RPMI8226 (cell line): ENCODE results near the gene TTLL6.
"Not testable (repeated sequence)": the region's sequence is repeated elsewhere in the genome, so short reads cannot be mapped to it uniquely, and the experiment has no call there.

Experiments used
- DNase-seq: peaks from one replicate; pipeline ENCODE4 v3.0.0-alpha.2; 2015

The TTLL6 gene

GRCh38 chr17:48816774-48817590 is at the start of gene TTLL6:
Gene TTLL6 (minus strand): TSS chr17:48817229. CDS start chr17:48817072, 157 bp downstream.
- peak; percentile 93 for DNase-seq

DNA sequence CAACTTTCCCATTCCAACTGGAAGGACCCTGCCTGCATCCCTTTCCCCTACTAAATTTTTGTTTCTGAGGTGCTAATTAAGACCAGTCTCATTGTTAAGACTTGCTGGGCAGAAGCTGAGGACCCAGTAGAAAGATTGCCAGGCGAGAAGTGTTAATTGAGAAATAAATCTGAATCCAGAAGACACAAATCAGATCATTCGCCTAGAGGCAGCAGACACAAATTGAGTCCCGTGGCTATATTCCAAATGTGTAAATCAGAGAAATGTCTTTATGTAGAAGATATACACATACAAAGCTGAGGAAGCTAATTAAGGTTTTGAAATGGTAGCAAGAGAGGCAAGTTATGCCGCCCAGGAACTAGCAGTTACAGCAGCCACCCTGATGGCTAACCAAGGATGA is 43.4 kb upstream of the TTLL6 start:
- no peak for DNase-seq

DNA sequence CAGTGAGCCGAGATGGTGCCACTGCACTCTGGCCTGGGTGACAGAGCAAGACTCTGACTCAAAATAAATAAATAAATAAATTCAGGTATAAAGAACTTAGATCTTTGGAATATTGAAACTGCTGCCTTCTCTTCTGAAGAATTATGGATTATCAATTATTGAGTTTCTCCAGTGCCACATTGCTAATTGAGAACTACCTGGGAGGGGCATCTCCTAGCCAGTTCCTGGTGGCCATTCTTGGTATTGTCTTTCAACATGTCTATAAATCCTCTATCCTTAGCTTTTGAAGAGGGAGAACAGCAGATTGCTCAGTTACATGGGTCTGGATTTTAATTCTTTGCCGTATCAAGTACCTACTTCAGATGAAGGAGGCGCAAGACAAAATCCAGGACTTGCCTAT is 43.0 kb upstream of the TTLL6 start:
- no peak for DNase-seq

DNA sequence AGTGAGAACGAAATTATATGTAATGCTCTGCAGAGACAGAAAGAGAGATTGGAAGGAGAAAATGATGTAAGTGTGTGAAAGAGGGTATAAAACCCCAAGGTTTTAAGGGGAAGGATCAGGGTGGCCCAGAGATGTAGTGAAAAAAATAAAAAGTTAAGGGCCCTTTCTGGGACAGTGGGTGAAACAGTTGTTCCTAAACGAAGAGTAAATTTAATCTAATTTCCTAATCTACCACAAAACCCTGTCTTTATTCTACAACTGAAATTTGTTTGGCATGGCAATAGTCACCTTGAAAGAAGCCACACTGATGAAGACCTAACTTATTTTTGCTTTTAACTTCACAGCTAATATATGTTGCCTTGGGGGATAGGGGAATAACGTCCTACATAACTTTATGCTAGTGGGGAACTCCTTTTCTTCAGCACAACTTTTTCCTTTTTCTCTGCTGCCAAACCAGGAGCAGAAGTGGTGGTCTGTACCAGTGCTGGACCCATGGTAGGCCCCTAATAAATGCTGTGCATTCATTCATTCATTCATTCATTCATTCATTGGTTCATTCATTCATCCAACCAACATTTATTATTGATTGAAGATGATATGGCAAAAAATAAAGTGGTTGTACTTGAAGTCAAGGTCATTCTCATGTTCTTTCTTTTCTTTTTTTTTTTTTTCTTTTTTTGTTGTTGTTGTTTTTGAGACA is 39.2 kb upstream of the TTLL6 start:
- no peak for DNase-seq

GRCh38 chr17:48854774-48855476 is 37.9 kb upstream of the TTLL6 start:
- DNase-seq, result no peak

- DNase-seq, result no peak
These were observed 33.8 kb upstream of the TTLL6 start for GRCh38 chr17:48850792-48851323.

GRCh38 chr17:48843187-48843900 is 26.3 kb upstream of the TTLL6 start:
- no peak for DNase-seq

GRCh38 chr17:48842746-48843145 is 25.7 kb upstream of the TTLL6 start:
- DNase-seq, result no peak

GRCh38 chr17:48841395-48841831 is 24.4 kb upstream of the TTLL6 start:
- DNase-seq, result peak; percentile 63

- no peak for DNase-seq
These were observed 23.4 kb upstream of the TTLL6 start for GRCh38 chr17:48840441-48840840.

DNA sequence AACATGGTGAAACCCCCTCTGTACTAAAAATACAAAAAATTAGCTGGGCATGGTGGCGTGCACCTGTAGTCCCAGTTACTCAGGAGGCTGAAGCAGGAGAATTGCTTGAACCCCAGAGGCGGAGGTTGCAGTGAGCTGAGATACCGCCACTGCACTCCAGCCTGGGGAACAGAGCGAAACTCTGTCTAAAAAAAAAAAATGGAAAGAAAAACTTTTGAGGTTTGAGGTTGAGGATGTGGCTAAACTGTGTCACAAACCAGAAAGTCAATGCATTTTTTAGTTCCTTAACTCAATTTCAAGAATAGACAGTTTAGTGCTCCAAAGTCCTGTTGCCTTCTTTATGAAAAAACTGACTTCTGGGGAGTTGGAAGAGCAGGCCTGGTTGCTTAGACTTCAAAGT is 20.4 kb upstream of the TTLL6 start:
- not testable (repeated sequence) for DNase-seq

DNA sequence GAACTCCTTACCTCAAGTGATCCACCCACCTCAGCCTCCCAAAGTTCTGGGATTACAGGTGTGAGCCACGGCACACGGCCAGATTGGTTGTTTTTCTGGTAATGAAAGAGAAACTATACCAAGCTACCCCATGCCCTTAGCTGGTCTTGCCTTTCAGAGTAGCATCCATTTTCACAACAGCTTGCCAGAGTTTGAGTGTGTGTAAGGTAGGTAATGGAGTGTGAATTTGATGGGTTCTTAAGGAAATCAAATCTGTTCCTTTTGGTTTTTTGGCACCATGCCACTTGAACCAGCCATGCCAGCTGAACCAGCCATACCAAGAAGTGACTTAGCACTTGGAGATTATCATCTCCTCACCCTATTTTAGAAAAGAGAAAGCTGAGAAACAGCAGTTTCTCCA is 18.9 kb upstream of the TTLL6 start:
- no peak for DNase-seq

DNA sequence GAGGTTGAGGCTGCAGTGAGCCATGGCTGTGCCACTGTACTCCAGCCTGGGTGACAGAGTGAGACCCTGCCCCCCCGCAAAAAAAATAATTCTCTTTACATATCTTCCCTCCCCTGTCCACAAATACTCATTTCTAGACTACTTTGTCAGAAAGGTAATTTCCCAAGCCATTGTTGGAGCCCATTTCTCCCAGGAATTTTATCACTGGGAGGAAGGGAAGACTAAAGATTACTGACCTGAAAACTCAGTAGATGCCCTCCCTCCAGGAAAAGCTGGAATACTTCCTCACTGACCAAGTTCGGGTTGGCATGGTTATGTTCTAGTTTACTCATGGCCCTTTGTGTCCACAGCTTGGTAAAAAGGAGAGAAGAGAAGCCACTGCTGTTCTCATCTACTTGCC is 17.9 kb upstream of the TTLL6 start:
- no peak for DNase-seq

DNA sequence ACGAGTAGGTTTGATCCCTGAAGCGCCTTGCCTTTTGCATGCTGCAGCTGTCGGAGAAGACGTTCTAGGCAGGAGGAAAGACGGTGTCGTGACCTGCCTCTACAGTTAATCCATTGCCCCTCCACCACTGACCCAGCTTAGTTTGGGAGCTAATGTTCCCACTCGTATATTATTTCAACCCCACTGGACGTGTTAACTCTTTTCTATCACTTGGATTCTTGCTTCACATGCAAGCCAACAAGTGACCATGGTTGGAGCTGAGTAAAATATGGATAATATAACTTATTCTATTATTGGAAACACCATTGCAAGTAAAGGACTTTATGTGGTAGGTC is 14.5 kb upstream of the TTLL6 start:
- DNase-seq, result no peak

- peak; percentile 97 for DNase-seq
These were observed 14.0 kb upstream of the TTLL6 start, which contains the start of gene CALCOCO2 for GRCh38 chr17:48830840-48831548. Gene CALCOCO2 (plus strand): TSS chr17:48831035. CDS start chr17:48841708, 10,673 bp downstream.

DNA sequence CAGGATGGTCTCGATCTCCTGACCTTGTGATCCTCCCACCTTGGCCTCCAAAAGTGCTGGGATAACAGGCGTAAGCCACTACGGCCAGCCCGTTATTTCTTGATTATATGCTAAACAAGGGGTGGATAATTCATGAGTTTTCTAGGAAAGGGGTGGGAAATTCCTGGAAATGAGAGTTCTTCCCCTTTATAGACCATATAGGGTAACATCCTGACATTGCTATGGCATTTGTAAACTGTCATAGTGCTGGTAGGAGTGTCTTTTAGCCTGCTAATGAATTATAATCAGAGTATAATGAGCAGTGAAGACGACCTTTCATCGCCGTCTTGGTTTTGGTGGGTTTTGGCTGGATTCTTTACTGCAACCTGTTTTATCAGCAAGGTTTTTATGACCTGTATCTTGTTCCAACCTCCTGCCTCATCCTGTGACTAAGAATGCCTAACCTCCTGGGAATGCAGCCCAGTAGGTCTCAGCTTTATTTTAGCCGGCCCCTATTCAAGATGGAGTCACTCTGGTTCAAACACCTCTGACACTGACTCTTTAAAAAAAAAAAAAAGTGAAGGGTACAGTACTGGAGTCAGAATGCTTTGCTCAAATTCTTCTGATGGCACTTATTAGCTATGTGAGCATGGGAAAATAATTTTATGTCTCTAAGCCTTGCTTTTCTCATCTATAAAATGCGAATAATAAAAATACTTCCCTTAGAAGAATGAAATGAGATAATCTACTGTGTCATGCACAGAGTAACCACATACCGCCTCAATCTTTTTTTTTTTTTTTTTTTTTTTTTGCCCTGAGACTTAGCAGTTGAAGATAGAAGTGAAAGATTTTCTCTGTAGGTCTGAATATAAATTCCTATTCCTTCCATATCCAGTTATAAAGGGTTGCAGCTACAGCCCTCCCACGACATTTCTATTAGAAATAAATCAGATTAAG is 8.7 kb upstream of the TTLL6 start:
- no peak for DNase-seq

GRCh38 chr17:48820936-48821335 is 3.9 kb upstream of the TTLL6 start:
- peak; percentile 62 for DNase-seq

DNA sequence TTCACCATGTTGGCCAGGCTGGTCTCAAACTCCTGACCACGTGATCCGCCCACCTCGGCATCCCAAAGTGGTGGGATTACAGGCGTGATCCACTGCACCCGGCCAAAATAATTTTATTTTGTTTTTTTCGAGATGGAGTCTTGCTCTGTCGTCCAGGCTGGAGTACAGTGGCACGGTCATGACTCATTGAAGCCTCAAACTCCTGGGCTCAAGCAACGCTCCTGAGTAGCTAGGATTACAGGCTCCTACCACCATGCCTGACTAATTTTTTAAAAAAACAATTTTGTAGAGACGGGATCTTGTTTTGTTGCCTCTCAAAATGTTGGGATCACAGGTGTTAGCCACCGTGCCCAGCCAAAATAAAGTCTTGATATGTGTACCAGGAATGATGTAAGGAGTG is 2.4 kb upstream of the TTLL6 start:
- no peak for DNase-seq

DNA sequence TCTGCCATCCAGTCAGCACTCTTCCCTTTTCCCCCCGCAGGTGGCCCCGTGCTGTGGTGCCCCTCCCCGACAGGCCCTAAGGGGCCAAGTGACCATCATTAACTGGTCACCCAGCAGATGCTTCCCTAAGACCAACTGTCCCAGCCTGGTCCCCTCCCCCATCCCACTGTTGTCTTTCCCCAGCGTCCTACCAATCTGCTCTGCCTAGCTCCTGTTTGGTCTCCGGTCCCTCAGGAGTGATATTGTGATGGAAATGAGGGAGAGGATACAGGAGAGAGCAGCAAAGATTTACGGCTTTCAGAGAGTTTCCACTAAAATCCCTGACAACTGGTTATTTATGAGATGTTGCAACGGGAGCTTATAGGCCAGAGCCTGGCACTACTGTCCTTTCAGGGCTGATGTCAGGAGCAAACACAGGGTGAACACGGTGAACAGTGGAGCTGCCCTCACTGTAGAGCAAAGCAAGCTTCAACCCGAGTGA is 1.4 kb upstream of the TTLL6 start:
- no peak for DNase-seq

DNA sequence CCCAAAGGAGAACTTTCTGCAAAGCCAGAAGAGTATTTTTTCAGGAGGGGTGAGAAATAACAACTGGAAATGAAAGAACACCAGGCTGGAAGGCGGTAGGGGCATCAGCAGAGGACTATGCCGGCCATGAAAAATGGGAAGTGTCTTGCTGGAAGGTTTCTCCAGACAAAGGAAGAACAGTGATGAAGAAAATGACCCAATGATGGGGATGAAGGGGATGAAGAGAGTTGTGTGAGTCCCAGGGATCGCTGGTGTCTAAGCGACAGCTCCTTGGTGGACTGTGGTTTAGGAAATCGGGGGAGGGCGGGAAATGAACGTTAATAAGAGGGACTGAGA is 623 bp downstream of the TTLL6 start:
- no peak for DNase-seq

- DNase-seq, result no peak
These were observed 1.7 kb downstream of the TTLL6 start for GRCh38 chr17:48815311-48815710.
